GM12872 (cell line): Measurements from ENCODE around the gene STX8.

Experiments used
- CTCF ChIP-seq: IDR thresholded peaks from 3 replicates; pipeline ENCODE4 v1.5.1; 2011; ENCODE audit warnings: low read depth, mild to moderate bottlenecking, low read length, moderate library complexity; ENCODE audit not compliant: insufficient read depth

The STX8 gene

GRCh38 chr17:9209781-9210370, 365.7 kb downstream of the STX8 start:
- no peak for TF ChIP-seq CTCF

GRCh38 chr17:9209347-9209746, 366.3 kb downstream of the STX8 start:
- TF ChIP-seq CTCF, result no peak

- no peak for TF ChIP-seq CTCF
These were observed 367.1 kb downstream of the STX8 start for GRCh38 chr17:9208381-9209105.

GRCh38 chr17:9206741-9207332, 368.8 kb downstream of the STX8 start:
- no peak for TF ChIP-seq CTCF

- no peak for TF ChIP-seq CTCF
These were observed 369.3 kb downstream of the STX8 start for GRCh38 chr17:9206410-9206703.

- no peak for TF ChIP-seq CTCF
These were observed 369.9 kb downstream of the STX8 start for GRCh38 chr17:9205520-9206409.
